Lung (tissue), 12 donors: ENCODE data around the gene ASB15. TPM values are rescaled to one million over a fixed set of nuclear protein-coding genes. Genes with fewer than 3 reads are reported as not detected.

Experiments
- ATAC-seq: fragments of 200-7000 bp; cut with Tn5 transposase; one replicate; pipeline ENCODE4 v1.9.1; 2020; ENCODE audit warnings: moderate number of reproducible peaks; ENCODE audit not compliant: insufficient read depth, low FRiP score
- DNase-seq, 3 donors: peaks; one replicate each; pipeline ENCODE4 v3.0.0-alpha.2; 2013 to 2017
- H3K27ac ChIP-seq, 2 donors: one replicate each; pipeline ENCODE4 v1.5.1; 2013; ENCODE audit warnings: mild to moderate bottlenecking in 2 of 2, moderate library complexity in 2 of 2, control low read depth in 1 of 2, inconsistent platforms in 1 of 2, low read depth in 1 of 2, low read length in 1 of 2
- H3K27me3 ChIP-seq, 3 donors: one replicate each; pipeline ENCODE4 v1.5.1; 2013; ENCODE audit warnings: low read length in 2 of 3; ENCODE audit not compliant: control insufficient read depth in 3 of 3, insufficient read depth in 3 of 3
- H3K36me3 ChIP-seq, 4 donors: one replicate each; pipeline ENCODE4 v1.5.1; 2013; ENCODE audit warnings: low read length in 4 of 4, mild to moderate bottlenecking in 1 of 4, moderate library complexity in 1 of 4; ENCODE audit not compliant: control insufficient read depth in 4 of 4, insufficient read depth in 4 of 4
- H3K4me1 ChIP-seq, 5 donors: one replicate each; pipeline ENCODE4 v1.5.1; 2013; ENCODE audit warnings: low read length in 5 of 5, mild to moderate bottlenecking in 2 of 5, moderate library complexity in 1 of 5; ENCODE audit not compliant: control insufficient read depth in 5 of 5, insufficient read depth in 5 of 5
- H3K4me3 ChIP-seq: one replicate; pipeline ENCODE4 v1.5.1; 2013; ENCODE audit warnings: mild to moderate bottlenecking, control low read depth, moderate library complexity
- H3K9ac ChIP-seq, 2 donors: one replicate each; pipeline ENCODE4 v1.5.1; 2013; ENCODE audit warnings: low read length in 2 of 2, control low read depth in 1 of 2; ENCODE audit not compliant: insufficient read depth in 1 of 2
- H3K9me3 ChIP-seq, 4 donors: one replicate each; pipeline ENCODE4 v1.5.1; 2013; ENCODE audit warnings: low read length in 3 of 4, mild to moderate bottlenecking in 1 of 4, moderate library complexity in 1 of 4; ENCODE audit not compliant: control insufficient read depth in 4 of 4, insufficient read depth in 3 of 4
- WGBS, 2 donors: extraction: QIAGEN DNeasy Blood & Tissue Kit; methylation state at CpG; one replicate each; pipeline ENCODE4 v1.1.7; 2013; 5-methylcytosine and 5-hydroxymethylcytosine counted together
- polyA plus RNA-seq, 2 donors: library from polyadenylated mRNA; stranded (reverse); fragments of 200-250 nt; gene quantifications; one replicate each; pipeline ENCODE4 v1.2.1, GENCODE V29; 2013
- total RNA-seq, 2 donors: library from RNA; depleted of rRNA in 1 of 2; stranded (reverse); fragments of >200 nt in 1 of 2; gene quantifications; one replicate each; pipeline ENCODE4 v1.2.1, GENCODE V29; 2014 to 2021
- TF ChIP-seq, protein P1 (sequence below): IDR thresholded peaks from 2 replicates; pipeline ENCODE4 v1.5.1; 2012; ENCODE audit warnings: mild to moderate bottlenecking; ENCODE audit errors: control extremely low read depth, extremely low read depth
- donor health status: control.
- donor health status: control.
- donor health status: Bipolar disorder and iron deficiency.
- donor health status: healthy.
- donor health status: DM: yes; HTN: yes; CAD: no.

Gene ASB15
- total and polyA plus RNA-seq, 4 donors, result not detected

DNA sequence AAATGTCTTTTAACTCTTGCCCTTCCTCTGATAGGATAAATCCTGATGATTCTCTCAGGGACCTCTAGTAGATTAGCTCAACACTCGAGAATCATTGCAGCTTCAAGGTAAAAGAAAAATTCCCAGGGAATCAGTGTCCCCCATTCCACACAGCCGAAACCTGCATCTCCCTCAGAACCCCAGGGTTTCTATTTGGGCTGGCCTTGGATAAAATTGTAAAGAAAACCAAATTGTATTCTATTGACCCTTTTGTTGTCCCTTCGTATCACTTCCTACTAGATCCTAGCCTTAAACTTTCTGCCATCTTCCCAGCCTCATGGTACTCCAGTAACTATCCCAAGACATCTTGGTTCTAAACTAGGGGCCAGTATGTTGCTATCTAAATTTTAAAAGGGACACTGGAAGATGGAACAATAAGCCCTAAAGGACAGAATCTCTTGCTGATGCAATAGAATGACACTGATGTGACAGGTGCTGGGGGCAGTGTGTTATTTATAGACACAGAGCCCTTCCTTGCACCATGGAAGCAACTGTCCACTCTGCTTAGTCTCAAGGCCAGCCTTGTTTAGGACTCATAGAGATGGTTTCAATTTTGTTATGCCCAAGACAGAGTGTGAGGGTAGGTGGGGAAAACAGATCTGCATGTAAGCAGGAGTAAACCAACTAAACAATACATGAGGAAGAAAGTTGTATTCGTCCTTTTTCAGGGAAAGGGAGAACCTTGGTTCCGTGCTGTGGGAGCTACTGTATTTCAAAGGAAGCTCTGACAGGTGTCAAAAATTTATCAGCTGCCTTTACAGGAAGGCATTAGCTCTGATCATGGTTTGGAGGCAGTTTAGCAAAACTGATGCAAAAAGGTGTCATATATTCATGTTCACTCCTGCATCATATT is 7.6 kb downstream of the ASB15 start:
- no peak overlapping the region for H3K9ac ChIP-seq
- no peak for ATAC-seq
- H3K27me3 ChIP-seq, result no peaks in the 10 kb centered on the region

DNA sequence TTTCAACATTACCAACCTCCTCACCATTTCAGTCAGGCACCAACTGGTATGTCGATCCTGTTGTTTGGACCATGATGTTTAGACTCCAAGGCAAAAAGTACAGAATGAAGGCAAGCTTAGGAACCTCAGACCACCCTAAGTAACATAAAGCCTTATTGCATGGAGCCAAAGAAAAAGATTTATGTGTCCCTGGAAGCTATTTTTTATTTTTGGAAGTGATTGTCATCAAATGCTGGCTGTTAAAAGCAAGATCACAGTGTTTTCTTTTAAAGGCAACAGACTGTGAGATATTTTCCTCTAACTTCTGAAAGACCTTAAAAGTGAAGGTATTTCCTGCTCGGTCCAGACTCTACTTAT is 8.2 kb downstream of the ASB15 start:
- Histone ChIP-seq H3K4me3 (no peak overlapping the region), H3K9me3 (no peaks in the 10 kb centered on the region), H3K27ac (peak overlapping the region in 1 of 2 donors; percentile 77), H3K9ac (no peak overlapping the region), H3K36me3 (no peaks in the 10 kb centered on the region), H3K27me3 (no peaks in the 10 kb centered on the region), H3K4me1 (peaks cover 0 to 14% (median 0%) of the 10 kb centered on the region in 5 donors)
- DNase-seq (no peak), ATAC-seq (no peak)
- WGBS, 2 donors, result 81 to 88% methylated on average over 2 of the region's 2 CpGs
- TF ChIP-seq, protein P1, sequence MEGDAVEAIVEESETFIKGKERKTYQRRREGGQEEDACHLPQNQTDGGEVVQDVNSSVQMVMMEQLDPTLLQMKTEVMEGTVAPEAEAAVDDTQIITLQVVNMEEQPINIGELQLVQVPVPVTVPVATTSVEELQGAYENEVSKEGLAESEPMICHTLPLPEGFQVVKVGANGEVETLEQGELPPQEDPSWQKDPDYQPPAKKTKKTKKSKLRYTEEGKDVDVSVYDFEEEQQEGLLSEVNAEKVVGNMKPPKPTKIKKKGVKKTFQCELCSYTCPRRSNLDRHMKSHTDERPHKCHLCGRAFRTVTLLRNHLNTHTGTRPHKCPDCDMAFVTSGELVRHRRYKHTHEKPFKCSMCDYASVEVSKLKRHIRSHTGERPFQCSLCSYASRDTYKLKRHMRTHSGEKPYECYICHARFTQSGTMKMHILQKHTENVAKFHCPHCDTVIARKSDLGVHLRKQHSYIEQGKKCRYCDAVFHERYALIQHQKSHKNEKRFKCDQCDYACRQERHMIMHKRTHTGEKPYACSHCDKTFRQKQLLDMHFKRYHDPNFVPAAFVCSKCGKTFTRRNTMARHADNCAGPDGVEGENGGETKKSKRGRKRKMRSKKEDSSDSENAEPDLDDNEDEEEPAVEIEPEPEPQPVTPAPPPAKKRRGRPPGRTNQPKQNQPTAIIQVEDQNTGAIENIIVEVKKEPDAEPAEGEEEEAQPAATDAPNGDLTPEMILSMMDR, result no peak

More for the DNA sequence above, 7.6 kb downstream of the ASB15 start:
- WGBS, 2 donors, result 80 to 82% methylated on average over 5 of the region's 5 CpGs
- Histone ChIP-seq H3K4me3 (no peak overlapping the region), H3K36me3 (no peaks in the 10 kb centered on the region), H3K9me3 (no peaks in the 10 kb centered on the region), H3K27ac (peak overlapping the region in 1 of 2 donors; percentile 77), H3K4me1 (peaks cover 0 to 14% (median 0%) of the 10 kb centered on the region in 5 donors)
- TF ChIP-seq, protein P1, result no peak
- no peak for DNase-seq

DNA sequence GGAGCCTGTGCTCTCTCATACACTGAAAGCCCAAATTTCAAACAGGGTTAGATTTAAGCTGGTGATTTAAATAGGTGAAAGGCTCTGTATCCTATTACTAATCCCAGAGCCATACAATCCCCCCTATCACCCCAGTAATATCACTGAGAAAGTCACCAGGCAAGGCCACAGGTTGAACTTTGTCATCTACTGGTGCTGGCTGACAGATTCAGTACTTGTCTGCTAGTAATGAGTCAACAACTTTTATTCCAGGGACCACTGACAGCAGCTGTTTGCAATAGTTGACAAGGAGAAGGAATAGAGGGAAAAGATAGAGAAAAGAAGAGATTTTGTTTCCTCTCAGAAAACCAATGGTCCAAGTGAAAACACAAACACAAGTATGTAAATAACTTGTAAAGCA is 10.4 kb downstream of the ASB15 start:
- ATAC-seq (no peak), DNase-seq (no peak)
- Histone ChIP-seq H3K27ac (peak overlapping the region in 1 of 2 donors; percentile 49), H3K4me3 (no peak overlapping the region), H3K9me3 (no peaks in the 10 kb centered on the region), H3K4me1 (peaks cover 0 to 9% (median 0%) of the 10 kb centered on the region in 5 donors), H3K9ac (no peak overlapping the region), H3K36me3 (no peaks in the 10 kb centered on the region), H3K27me3 (no peaks in the 10 kb centered on the region)
- TF ChIP-seq, protein P1, result no peak
